T-helper 2 cell treated with Interferon-gamma antibody and Interleukin-4, amounts not matched to agents 5 μg/mL and 100 μg/mL, for 36 hours (primary cell): ENCODE data around the gene TEK.

Source experiments
- DNase-seq: peaks from one replicate; pipeline ENCODE4 v3.0.0; 2021; ENCODE audit warnings: low spot score
- H3K27ac Mint-ChIP-seq: one replicate; pipeline ENCODE4 v1.8.0; 2021; ENCODE audit warnings: mild to moderate bottlenecking, mixed read lengths
- H3K27me3 Mint-ChIP-seq: one replicate; pipeline ENCODE4 v1.8.0; 2021; ENCODE audit warnings: low read depth, mixed read lengths
- H3K36me3 Mint-ChIP-seq: one replicate; pipeline ENCODE4 v1.8.0; 2021; ENCODE audit warnings: low read depth, mixed read lengths
- H3K4me1 Mint-ChIP-seq: one replicate; pipeline ENCODE4 v1.8.0; 2021; ENCODE audit warnings: low read depth, mixed read lengths
- H3K4me3 Mint-ChIP-seq: one replicate; pipeline ENCODE4 v1.8.0; 2022; ENCODE audit warnings: mild to moderate bottlenecking, moderate library complexity, mixed read lengths
- H3K9me3 Mint-ChIP-seq: one replicate; pipeline ENCODE4 v1.8.0; 2021; ENCODE audit warnings: mixed read lengths

TEK gene

GRCh38 chr9:27176971-27177370, 67.9 kb downstream of the TEK start:
- Mint-ChIP-seq H3K4me1 (no peaks in the 10 kb centered on the region), H3K36me3 (no peaks in the 10 kb centered on the region), H3K4me3 (no peak overlapping the region), H3K27ac (no peak overlapping the region), H3K9me3 (peaks cover 3% of the 10 kb centered on the region), H3K27me3 (no peaks in the 10 kb centered on the region)
- no peak for DNase-seq

- Mint-ChIP-seq H3K27ac (no peak overlapping the region), H3K4me1 (no peaks in the 10 kb centered on the region), H3K36me3 (no peaks in the 10 kb centered on the region), H3K27me3 (no peaks in the 10 kb centered on the region), H3K4me3 (no peak overlapping the region), H3K9me3 (peaks cover 3% of the 10 kb centered on the region)
- no peak for DNase-seq
These were observed 70.3 kb downstream of the TEK start for GRCh38 chr9:27179245-27179865.

GRCh38 chr9:27181381-27181780, 72.4 kb downstream of the TEK start:
- H3K36me3 Mint-ChIP-seq: no peaks in the 10 kb centered on the region
- no peak overlapping the region for H3K4me3 Mint-ChIP-seq
- H3K4me1 Mint-ChIP-seq: no peaks in the 10 kb centered on the region
- H3K27me3 Mint-ChIP-seq: no peaks in the 10 kb centered on the region
- H3K9me3 Mint-ChIP-seq: peaks cover 3% of the 10 kb centered on the region
- DNase-seq: no peak
- H3K27ac Mint-ChIP-seq: no peak overlapping the region

GRCh38 chr9:27182421-27182820, 73.4 kb downstream of the TEK start:
- Mint-ChIP-seq H3K27me3 (no peaks in the 10 kb centered on the region), H3K9me3 (peaks cover 3% of the 10 kb centered on the region), H3K4me1 (no peaks in the 10 kb centered on the region), H3K36me3 (no peaks in the 10 kb centered on the region), H3K27ac (no peak overlapping the region), H3K4me3 (no peak overlapping the region)
- DNase-seq: no peak

GRCh38 chr9:27183131-27183530, 74.1 kb downstream of the TEK start:
- Mint-ChIP-seq H3K4me3 (no peak overlapping the region), H3K9me3 (no peaks in the 10 kb centered on the region)

GRCh38 chr9:27183701-27184100, 74.7 kb downstream of the TEK start:
- Mint-ChIP-seq H3K4me1 (no peaks in the 10 kb centered on the region), H3K27ac (no peak overlapping the region), H3K27me3 (no peaks in the 10 kb centered on the region), H3K9me3 (no peaks in the 10 kb centered on the region), H3K4me3 (no peak overlapping the region), H3K36me3 (no peaks in the 10 kb centered on the region)
- no peak for DNase-seq

More at GRCh38 chr9:27183131-27183530, 74.1 kb downstream of the TEK start:
- no peak overlapping the region for H3K27ac Mint-ChIP-seq
- no peak for DNase-seq
- H3K27me3 Mint-ChIP-seq: no peaks in the 10 kb centered on the region
- H3K36me3 Mint-ChIP-seq: no peaks in the 10 kb centered on the region
- H3K4me1 Mint-ChIP-seq: no peaks in the 10 kb centered on the region

GRCh38 chr9:27184556-27185351, 75.7 kb downstream of the TEK start:
- no peaks in the 10 kb centered on the region for H3K9me3 Mint-ChIP-seq
- DNase-seq: no peak
- H3K4me1 Mint-ChIP-seq: no peaks in the 10 kb centered on the region
- H3K4me3 Mint-ChIP-seq: no peak overlapping the region
- H3K27ac Mint-ChIP-seq: no peak overlapping the region
- no peaks in the 10 kb centered on the region for H3K27me3 Mint-ChIP-seq
- no peaks in the 10 kb centered on the region for H3K36me3 Mint-ChIP-seq

- H3K4me1 Mint-ChIP-seq: no peaks in the 10 kb centered on the region
- no peaks in the 10 kb centered on the region for H3K9me3 Mint-ChIP-seq
- H3K27ac Mint-ChIP-seq: no peak overlapping the region
- DNase-seq: no peak
- no peaks in the 10 kb centered on the region for H3K36me3 Mint-ChIP-seq
- H3K4me3 Mint-ChIP-seq: no peak overlapping the region
- no peaks in the 10 kb centered on the region for H3K27me3 Mint-ChIP-seq
These were observed 79.4 kb downstream of the TEK start for GRCh38 chr9:27188426-27188825.

- Mint-ChIP-seq H3K27ac (no peak overlapping the region), H3K36me3 (no peaks in the 10 kb centered on the region), H3K4me3 (no peak overlapping the region), H3K4me1 (no peaks in the 10 kb centered on the region), H3K27me3 (no peaks in the 10 kb centered on the region), H3K9me3 (no peaks in the 10 kb centered on the region)
- DNase-seq: no peak
These were observed 80.4 kb downstream of the TEK start for GRCh38 chr9:27189426-27189825.

GRCh38 chr9:27192291-27192960, 83.4 kb downstream of the TEK start:
- Mint-ChIP-seq H3K27ac (no peak overlapping the region), H3K36me3 (no peaks in the 10 kb centered on the region), H3K4me1 (no peaks in the 10 kb centered on the region), H3K4me3 (no peak overlapping the region), H3K27me3 (no peaks in the 10 kb centered on the region), H3K9me3 (no peaks in the 10 kb centered on the region)
- DNase-seq: no peak

GRCh38 chr9:27193886-27194285, 84.9 kb downstream of the TEK start:
- Mint-ChIP-seq H3K9me3 (no peaks in the 10 kb centered on the region), H3K4me3 (no peak overlapping the region), H3K4me1 (no peaks in the 10 kb centered on the region), H3K27ac (no peak overlapping the region), H3K27me3 (no peaks in the 10 kb centered on the region), H3K36me3 (no peaks in the 10 kb centered on the region)
- DNase-seq: no peak

- Mint-ChIP-seq H3K36me3 (no peaks in the 10 kb centered on the region), H3K27ac (no peak overlapping the region), H3K4me1 (no peaks in the 10 kb centered on the region), H3K9me3 (no peaks in the 10 kb centered on the region), H3K27me3 (no peaks in the 10 kb centered on the region), H3K4me3 (no peak overlapping the region)
- no peak for DNase-seq
These were observed 85.5 kb downstream of the TEK start for GRCh38 chr9:27194401-27195091.

GRCh38 chr9:27195191-27195590, 86.2 kb downstream of the TEK start:
- Mint-ChIP-seq H3K4me3 (no peak overlapping the region), H3K27me3 (no peaks in the 10 kb centered on the region), H3K4me1 (no peaks in the 10 kb centered on the region), H3K36me3 (no peaks in the 10 kb centered on the region), H3K27ac (no peak overlapping the region), H3K9me3 (no peaks in the 10 kb centered on the region)
- no peak for DNase-seq

GRCh38 chr9:27196383-27196782, 87.4 kb downstream of the TEK start:
- H3K36me3 Mint-ChIP-seq: no peaks in the 10 kb centered on the region
- DNase-seq: no peak
- H3K9me3 Mint-ChIP-seq: no peaks in the 10 kb centered on the region
- no peaks in the 10 kb centered on the region for H3K4me1 Mint-ChIP-seq
- H3K4me3 Mint-ChIP-seq: no peak overlapping the region
- no peaks in the 10 kb centered on the region for H3K27me3 Mint-ChIP-seq
- H3K27ac Mint-ChIP-seq: no peak overlapping the region
